SU-DHL-6 (cell line): ENCODE data around the gene SNTG2.

Source experiments
- CTCF ChIP-seq: fragments of 200-600 bp; sonication (generic); IDR thresholded peaks from one replicate; pipeline ENCODE4 v1.5.1; 2017; ENCODE audit warnings: antibody characterized with exemption, mild to moderate bottlenecking, low read length, moderate library complexity; ENCODE audit not compliant: insufficient read depth, poor library complexity, severe bottlenecking
- EZH2phosphoT487 ChIP-seq: fragments of 200-600 bp; sonication (generic), shearing (Covaris generic); conservative IDR thresholded peaks from 2 replicates; pipeline ENCODE4 v1.6.1; 2018; ENCODE audit warnings: mild to moderate bottlenecking, antibody characterized with exemption, low read length, moderate library complexity, mixed read lengths

GRCh38 chr2:1192121-1192520, 241.5 kb downstream of the SNTG2 start:
- TF ChIP-seq CTCF = no peak
- no peak for TF ChIP-seq EZH2phosphoT487
